DMS79 treated with DMSO at 0.1 percent for 48 hours (cell line): ENCODE data around the gene DMD.

Experiments
- DNase-seq: peaks from one replicate; lab custom pipeline; 2025; lab: John Stamatoyannopoulos, UW

The DMD gene

DNA sequence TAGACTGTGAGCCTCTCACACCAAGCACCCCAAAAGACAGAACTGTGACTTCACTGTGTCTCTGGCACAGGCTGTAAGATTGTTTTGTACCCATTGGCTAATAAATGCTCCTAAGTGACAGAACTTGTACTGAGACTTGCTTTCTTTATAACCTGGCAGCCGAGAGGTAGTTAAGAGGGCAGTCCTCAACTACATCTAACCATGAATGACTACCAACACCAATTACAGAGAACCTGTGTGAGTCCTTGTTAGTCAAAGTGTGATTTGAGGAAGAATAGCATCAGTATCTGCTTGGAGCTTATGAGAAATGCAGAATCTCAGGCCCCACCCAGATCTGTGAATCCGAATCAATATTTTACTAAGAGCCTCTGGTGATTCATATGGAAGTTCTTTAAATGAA, 1985.5 kb downstream of the DMD start:
- no peak for DNase-seq

DNA sequence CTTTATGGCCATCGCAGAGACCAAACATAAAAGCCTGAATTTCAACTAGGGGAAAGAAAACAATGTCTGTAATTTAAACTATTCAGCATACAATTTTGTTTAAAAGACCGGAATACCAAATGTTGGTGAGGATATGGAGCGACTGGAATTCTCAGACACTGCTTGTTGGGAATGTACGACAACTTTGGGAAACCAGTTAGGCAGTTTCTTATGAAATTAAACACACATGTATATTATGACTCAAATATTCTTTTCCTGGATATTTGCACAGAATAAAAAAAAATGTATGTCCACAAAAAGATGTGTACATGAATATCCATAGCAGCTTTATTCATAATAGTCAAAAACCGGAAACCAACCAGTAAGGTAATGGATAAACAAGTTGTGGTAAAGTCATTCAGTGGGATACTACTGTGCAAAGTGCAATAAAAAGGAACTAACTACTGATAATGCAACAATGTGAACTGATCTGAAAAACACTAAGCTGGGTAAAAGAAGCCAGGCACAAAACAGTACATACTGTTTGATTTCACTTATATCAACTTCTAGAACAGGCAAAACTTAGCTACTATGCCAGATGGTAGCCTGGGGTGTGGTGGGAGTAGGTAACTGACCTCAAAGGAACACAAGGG, 1986.9 kb downstream of the DMD start:
- DNase-seq, result no peak

DNA sequence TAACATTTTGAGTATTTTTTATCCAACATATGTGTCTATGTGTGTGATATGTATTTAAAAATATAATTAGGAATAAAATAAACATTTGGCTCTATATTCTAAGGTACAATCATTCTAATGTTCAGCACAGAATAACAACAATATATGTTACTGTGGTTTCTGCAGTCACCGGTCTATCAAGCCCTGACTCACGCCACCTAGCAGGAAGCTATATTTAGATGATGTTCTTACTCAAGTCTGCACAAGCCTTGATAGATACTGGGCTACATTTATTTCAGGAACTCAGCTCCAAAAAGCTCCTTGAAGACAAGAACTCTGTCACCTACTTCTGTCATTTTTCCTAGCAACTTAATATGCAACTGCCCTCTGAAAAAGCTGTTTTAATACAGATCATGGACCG, 1987.5 kb downstream of the DMD start:
- DNase-seq, result no peak

DNA sequence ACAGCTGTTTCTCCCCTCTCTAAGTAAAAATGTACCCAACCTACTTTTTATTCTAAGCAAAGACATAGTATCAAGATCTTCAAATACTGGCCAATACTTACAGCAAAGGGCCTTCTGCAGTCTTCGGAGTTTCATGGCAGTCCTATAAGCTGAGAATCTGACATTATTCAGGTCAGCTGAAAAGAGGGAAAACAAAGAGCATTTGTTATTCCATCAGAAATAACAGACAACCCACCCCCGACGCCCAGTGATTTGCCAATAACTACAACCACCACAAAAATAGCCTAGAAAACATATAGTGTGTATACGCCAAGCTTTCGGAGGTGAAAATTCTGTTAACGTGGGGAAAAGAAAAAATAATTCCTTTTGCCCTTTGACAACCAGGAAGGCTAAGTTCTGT, 1988.4 kb downstream of the DMD start:
- no peak for DNase-seq

DNA sequence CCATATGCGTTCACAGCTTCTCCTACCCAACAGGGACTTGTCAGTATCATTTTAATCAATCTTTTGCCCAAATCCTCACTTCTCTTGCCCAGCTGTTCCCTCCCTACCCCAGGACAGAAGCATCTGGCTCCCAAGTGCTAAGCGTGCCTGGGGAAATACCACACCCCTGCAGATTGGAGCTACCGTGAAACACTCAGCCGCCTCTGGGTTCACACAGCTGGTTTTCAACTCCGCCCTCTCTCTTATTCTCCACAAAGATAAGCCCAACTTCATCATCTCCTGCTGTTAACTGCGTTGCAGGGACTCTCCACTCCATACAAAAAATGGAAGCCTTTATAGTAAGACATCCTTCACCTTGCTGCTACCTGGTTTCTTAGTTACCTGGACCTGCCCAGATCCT, 1992.2 kb downstream of the DMD start:
- DNase-seq, result no peak

DNA sequence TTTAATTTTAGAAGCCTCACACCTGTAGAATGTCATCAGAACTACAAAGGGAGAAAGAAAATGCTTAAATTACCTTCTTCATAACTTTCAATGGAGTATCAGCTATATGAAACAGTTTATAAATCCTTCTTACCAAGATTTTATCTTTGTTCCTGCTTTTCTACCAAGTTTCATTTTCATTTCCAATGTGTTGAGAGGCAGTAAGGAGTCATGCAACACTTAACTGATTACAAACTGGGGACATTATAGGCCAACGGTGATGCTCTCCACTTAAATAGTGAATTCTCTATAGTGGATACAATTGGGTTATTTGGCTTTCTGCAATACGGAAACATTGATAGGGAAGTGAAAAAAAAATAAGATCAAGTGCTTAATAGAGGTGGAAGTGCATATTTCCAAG, 1994.3 kb downstream of the DMD start:
- DNase-seq, result no peak

DNA sequence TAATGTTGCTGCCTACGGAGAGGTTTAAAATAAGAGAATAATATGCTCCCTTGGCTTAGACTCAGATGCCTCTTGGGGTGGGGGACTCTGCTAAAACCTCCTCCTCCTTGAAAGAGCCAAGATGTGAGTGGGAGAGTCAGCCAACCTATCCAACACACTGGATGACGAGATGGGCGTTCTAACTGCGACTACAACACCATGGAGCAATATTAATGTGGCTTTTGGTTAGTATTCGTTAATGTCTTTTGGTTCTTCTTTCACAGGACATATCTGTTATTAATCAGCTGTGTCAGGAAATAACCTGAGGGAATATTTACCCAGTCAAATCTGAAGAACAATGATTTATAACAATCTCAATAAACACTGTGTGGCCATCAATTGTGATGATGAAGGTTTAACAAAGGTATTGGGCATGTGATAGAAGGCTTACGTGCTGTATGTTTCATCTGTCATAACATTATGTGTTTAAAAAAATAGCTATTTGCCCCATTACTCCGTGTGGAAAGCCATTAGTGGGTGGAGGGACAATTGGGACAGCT, 1996.0 kb downstream of the DMD start:
- DNase-seq, result no peak

DNA sequence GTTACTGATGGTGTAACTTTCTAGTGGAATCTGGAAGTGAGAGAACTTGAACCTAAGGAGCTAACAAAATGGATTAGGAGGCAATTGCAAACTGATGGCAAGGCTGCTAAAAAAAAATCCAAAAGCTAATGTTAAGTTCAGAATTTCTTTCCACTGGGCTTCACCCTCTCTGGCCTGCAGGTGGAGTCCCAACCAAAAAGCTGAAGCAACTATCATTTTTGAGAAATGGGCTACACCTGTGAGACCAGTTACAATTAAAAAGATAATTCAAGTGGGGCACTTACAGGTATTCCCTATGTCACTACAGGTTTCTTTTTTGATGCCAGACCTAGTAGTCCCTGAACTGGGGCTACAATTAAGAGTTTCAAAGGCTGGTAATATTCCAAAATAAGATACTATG, 1997.4 kb downstream of the DMD start:
- DNase-seq, result no peak

DNA sequence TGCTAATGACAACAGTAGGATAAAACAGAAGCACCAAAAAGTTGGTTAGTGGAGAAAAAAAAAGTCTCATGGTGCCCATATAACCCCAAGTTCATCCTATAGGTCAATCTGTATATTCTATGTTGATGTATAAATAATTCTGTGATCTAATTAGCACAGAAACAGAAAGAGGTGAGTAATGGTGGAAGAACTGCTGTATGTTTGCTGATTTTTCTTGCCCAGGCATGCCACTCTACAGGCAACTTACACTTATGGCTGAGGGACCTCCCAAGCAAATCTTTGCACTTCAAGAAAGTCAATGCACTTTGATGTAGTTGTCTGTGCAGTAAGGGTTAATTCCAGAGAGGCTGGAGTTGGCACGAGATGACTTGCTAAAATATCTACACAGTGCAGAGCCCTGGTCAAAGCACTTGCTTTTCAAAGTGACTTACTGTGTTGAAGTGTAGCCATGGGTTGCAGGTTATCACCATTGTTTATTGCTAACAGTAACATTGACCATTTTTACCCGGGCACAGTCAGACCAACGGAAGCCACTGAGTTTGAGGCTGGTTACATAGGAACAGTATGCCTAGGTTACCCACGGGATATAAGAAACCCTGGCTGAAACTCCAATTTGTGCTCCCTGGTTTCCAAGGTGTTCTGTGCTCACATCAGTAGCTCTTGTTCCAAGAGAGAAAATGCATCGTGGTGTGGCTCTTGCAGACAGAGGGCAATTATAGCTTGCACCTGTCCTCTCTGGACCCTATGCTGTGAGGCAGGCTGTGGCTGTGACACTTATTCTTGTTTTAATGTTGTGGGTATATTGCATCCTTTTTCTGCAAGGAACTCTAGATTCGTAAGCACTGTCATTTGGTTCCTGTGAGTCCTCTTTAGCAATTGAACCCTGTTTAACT, 1998.2 kb downstream of the DMD start:
- no peak for DNase-seq

DNA sequence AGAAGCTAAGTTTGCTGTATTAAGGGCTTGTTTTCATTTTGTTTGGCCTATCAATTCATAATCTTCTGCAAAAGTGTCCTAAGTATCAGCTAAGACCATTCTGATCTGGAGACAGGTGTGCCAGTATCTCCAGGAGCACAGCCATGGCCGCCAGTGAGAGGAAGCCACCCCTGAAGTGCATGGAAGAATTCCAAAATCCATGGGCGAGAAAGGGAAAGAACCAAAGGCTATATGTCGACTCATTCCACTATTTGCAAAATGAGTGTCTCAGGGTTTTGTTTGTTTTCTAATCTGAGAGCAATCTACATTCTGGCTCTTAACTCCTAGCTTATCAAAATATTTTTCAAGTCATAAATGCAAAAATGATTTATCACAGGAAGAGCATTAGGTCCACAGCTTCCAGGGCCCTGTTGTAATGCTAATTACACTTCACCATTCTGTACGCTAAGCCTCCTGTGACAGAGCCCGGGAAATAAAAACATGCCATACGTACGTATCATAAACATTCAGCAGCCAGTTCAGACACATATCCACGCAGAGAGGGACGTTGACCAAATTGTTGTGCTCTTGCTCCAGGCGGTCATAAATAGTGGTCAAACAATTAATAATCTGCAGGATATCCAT, 2002.2 kb downstream of the DMD start:
- no peak for DNase-seq

DNA sequence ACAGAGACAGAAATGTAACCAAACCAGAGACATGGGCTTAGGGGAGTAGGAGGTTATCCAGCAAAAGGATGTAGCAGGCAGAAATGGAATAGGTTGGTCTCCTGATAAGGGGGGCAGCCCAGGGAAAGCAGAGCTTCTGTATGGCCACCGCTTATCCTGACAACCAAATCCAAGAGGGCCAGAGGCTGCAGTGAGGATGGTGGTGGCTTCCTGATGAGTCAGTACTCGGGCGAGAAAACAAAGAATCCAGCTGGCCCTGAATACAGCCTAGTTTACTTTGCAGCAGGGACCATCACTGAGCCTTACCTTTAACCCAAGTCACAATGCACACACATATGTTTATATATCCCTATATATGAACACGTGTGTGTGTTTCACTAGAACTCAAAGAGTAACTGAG, 2009.8 kb downstream of the DMD start:
- DNase-seq, result no peak

DNA sequence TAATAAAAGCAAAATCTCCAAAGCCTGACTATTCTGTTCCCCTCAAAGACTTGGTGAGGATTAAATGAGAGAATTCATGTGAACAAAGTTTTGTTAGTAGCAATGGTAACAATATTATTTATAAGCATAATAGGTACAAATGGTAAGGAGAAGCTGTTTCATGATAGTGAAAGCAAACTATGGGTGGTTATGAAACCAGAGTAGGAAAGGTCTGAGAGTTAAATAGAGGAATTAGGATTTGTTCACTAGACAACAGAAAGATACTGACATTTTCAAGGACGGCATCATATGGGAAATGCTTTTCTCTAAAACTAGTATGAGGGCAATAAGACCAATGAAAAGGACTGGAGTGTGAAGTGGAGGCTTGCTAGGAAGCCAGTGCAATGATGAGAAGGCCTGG, 2010.9 kb downstream of the DMD start:
- no peak for DNase-seq

DNA sequence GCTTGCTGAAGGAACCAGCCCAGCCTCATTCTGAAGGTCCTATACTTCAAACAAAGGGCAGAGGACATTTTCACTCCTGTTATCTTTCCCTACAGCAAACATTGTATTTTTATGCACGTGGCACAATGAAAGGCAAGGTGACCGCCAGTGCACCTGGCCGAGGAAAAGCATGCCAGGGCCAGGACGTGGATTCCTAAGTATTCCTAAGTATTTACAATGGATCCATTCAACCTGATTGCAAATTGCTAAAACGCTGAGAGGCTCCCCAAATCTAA, 2011.6 kb downstream of the DMD start:
- no peak for DNase-seq

DNA sequence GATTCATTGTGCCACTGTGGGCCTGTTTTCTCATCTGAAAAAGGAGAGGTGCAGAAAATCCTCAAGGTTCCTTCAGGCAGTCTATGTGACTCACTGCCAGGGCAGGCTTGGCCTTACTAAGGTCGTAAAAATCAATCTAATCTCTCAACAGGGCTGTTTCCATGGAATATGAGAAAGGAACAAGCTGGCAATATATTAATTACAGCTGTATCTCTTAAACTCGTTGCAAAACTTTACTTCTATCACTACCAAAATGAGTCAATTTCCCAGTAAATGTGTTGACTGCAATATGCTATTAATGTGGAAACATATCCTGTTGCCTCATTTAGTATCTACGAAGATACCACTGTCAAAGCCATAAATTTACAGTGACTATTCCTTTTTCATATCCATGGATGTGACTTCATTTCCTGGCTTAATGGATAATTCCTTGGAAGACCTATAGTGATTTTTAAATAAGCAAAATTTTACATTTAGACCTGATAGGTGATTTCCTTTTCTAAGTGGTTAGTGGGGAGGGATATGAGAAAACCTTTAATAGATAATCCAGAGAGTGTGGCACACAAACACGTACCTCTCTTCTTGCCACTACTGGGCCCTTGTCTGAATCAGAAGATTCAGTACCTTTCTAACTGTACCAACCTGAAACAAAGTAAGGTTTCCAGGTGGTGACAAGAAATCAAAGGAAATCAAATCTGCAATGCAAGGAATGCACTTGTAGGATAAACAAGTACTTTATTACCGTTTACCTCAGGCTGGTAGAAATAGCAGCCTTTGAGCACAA, 2012.1 kb downstream of the DMD start:
- DNase-seq, result no peak

DNA sequence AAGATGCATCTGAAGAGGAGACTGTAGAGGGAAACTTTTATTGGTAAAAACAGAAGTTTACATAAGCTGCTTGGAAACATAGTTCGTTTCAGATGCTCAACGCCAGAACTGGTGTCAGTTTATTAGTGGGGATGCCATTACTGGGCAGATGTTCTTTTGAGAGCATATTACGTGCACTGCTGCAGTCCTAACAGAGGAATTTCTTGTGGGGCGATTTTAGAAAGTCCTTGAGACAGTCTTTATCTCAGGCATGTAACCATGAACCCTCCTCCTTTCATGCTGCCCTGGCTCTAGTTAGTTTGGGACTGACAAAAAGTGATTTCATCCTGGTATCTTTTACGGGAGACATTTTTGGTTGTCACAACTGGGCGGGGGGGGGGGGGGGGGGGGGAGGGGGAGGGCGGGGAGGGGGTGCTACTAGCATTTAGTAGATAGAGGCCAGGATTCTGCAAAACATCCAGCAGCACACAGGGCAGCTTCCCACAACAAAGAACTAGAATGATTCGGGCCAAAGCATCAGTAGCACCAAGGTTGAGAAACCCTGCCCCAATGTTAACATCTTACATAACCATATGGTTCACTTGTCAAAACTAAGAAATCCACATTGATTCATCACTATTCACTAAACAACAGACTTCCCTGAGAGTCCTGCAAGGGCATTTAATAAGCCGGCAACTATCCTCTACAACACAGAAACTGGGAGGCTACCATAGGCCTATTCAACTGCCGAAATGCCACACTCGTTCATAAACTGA, 2021.0 kb downstream of the DMD start:
- DNase-seq, result no peak

DNA sequence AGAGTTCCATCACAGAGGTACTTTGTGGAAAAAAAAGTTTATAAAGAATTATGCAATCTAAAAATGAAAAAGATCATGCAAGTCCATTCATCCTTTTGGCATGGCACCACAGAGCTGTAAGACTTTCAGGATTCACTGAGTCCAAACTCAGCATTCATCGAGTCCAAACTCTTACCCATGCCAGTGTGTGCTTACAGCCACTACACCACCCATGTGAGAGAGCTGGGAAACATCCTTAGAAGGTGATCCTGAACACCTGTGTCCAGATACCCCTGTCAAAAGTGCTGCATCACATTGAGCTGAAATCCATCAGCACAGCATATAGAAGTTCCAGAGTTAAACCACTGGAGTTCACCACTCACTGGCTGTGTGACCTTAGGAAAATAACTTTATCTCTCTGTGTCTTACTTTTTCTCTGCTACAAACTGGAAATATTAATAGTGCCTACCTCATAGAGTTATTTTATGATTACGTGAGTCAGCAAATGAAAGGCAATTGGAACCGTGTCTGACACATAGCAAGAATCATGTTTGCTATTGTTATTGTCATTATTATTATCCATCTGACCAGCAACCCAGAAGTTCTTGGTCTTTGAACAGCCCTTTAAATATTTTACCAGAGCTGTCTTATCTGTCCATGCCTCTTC, 2024.5 kb downstream of the DMD start:
- no peak for DNase-seq

DNA sequence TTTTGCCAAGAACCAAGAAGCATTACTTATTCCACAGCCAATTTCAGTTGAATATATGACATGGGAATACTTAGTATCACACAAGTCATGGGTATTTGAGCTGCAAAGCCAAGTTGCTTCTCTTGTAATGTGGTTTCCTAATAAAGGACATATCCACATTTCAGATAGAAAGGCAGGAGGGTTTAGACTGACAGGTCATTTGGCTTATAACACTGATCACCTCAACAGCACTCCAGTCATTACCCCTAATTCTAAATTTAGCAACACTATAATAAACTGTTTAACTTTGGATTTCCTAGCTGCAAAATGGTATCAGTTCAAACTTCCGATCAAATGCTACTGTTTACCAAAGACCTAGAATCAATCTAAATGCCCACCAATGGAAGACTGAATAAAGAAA, 2025.5 kb downstream of the DMD start:
- DNase-seq, result no peak

DNA sequence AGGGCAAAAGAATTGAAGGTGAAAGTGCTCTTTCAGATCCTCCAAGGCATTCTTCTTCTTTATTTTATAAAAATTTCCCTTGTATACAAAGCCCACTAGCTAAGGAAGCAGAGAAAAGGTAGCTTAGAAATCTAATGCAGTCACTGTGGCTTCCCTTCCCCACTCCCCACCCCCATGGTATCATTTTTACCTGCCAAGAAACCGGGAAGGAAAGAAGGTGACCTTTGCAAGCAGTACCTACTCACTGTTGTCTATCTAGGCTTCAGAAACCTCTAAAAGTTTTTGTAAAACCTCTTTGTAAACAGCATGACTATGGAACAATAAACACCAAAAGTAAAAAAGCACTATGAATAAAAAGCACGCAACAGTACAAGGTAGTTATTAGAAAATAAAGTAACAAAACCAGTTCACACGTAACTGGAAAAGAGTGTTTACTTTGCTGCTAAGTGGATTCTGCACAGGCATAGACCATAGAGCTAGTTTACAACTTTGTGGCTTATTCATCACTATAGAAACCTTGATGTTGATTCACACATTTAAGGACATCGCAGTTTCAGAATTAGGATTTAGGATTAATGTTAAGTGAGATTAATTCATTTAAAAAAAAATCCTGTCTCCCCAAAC, 2029.9 kb downstream of the DMD start:
- DNase-seq, result no peak

DNA sequence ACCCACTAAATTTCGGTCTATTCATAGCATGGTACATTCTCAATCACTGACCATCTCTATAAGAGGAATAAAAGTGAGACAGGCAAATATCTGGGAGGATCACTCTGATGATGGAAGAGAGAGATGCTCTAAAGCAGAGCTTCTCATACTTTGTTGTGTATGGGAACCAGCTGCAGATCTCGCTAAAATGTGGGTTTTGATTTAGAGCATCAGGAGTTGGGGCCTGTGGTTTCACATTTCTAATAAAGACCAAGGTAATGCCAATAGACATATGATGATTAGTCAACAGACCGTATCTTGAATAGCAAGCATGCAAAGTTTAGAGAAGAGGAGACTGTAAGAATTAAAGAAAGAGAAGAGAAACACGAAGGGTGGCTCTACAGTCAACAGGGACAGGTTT, 2032.1 kb downstream of the DMD start:
- DNase-seq, result no peak

DNA sequence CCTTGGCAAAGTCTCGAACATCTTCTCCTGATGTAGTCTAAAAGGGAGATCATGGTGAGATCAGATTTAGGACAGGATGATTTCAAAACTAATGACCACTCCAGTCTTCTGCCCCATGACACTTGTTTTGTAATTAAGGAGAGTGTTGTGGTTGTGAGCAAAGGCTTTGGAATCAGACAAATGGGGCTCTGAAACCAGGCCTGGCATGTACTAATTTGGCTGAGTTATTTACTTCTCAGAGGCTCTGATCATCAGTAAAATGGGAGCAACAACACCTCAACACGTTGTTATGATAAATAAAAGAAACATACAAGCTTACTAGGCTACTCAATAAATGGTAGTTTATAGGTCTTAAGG, 2032.6 kb downstream of the DMD start:
- DNase-seq, result no peak
